Activated gamma-delta T cell treated with anti-CD3 and anti-CD28 coated beads, Interleukin-2, amount 50 U/mL, for 16 hours (primary cell): ENCODE results near the gene NPHP4.

Experiments
- DNase-seq: peaks from one replicate; pipeline ENCODE4 v3.0.0-alpha.2; 2020; ENCODE audit warnings: low read depth

Gene NPHP4

DNA sequence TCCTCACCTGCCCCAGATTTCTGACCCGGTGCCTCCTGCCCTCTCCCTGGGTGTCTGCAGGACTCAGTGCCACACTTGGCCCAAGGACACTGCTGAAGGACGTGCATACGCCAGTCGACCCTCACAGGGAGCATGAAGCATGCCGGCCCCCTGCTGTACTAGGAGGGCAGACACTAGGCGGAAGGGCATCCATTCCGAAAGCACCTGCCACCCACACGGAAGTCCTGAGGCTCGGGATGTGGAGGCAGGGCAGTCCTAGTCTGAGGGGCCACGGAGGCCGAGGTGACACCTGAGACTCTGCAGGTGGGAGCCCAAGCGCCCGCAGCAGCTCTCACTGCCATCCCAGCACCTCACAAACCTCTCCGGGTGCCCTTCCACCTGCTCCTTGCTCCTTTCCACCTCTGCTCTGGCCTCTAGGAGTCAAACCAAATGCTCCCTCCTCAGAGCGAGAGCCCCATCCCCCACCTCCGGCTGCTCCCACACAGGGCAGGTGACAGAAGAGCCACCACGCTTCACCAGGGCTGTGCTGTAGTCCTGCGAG is 2.4 kb downstream of the NPHP4 start:
- no peak for DNase-seq

- DNase-seq = no peak
These were observed 3.0 kb downstream of the NPHP4 start for GRCh38 chr1:5989286-5989605.

DNA sequence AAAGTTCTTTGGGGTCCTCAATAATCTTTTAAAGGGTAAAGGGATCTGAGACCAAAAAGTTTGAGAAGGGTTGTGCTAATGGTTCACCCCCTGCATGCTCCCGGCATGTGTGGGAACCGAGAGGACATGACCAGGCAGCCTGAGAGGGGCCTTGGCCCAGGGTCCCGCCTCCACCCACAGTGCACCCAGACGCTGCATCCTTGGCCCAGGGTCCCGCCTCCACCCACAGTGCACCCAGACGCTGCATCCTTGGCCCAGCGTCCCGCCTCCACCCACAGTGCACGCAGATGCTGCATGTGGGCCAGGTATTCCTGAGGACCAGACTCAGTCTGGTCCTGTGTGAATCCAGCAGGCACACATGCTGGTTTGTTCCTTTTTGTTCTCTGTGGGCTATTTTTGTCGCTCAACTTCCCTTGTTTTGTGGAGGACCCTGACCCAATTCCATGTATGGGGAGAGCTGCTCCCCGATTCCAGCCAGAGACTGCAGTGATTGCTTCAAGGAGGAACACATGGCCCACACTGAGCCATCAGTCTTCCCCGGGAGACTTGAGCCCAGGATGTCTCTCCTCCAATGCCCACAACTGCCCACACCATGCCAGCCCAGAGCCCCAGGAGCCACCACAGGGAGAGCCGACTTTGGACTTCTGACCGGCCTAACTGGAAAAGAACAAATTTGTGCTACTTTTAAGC is 3.5 kb downstream of the NPHP4 start:
- no peak for DNase-seq

- no peak for DNase-seq
These were observed 6.2 kb downstream of the NPHP4 start for GRCh38 chr1:5986018-5986417.

DNA sequence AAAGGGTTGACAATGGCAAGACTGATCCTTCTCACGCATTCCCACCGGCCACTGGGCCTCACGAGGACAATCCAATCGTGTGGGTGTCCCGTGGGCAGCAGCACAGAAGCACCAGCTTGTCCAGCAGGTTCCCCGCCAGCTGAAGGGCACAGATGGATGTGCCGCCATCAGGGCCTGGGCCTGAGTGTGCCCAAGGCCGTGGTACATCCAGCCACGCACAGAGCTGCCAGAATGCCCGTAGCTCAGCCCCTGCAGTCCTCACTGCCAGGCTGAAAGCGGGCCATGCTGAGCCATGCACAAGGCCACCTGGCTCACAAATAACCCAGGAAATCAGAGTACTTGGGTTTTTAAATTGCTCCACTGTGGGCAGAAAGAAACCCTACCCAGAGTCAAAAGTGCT is 7.0 kb downstream of the NPHP4 start:
- no peak for DNase-seq

DNA sequence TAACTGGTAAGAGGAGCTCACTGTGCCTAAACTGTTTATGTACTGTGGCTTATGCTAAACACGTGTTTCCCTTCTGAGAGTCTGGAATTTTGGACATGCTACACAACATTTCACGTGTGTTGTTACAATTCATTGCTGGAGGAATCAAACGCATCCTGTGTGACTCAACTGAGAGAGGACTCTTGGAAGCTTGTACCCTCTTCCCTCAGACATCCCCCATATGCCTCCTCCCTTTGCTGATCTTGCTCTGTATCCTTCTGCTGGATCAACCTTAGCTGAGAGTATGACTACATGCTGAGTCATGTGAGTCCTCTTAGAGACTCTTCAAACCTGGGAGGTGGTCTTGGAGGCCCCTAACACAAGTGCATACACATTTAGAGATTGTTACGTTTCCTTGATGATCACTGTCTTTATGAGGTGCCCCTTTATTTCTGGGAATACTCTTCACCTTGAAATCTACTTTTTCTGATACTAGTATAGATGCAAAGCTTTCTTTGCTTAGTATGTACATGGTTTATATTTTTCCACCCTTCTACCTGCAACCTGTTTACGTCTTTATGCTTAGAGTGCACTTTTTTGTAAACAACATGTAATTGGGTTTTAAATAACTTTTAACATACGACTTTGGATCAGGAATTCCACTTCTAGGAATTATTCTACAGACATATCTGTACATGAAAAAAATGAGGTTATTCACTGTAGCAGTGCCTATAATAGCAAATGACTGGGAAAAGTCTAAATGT is 8.7 kb downstream of the NPHP4 start:
- no peak for DNase-seq

- DNase-seq = no peak
These were observed 9.4 kb downstream of the NPHP4 start for GRCh38 chr1:5982868-5983267.

- DNase-seq = no peak
These were observed 9.9 kb downstream of the NPHP4 start for GRCh38 chr1:5982276-5982675.

GRCh38 chr1:5981009-5981380 is 11.2 kb downstream of the NPHP4 start:
- DNase-seq = no peak

DNA sequence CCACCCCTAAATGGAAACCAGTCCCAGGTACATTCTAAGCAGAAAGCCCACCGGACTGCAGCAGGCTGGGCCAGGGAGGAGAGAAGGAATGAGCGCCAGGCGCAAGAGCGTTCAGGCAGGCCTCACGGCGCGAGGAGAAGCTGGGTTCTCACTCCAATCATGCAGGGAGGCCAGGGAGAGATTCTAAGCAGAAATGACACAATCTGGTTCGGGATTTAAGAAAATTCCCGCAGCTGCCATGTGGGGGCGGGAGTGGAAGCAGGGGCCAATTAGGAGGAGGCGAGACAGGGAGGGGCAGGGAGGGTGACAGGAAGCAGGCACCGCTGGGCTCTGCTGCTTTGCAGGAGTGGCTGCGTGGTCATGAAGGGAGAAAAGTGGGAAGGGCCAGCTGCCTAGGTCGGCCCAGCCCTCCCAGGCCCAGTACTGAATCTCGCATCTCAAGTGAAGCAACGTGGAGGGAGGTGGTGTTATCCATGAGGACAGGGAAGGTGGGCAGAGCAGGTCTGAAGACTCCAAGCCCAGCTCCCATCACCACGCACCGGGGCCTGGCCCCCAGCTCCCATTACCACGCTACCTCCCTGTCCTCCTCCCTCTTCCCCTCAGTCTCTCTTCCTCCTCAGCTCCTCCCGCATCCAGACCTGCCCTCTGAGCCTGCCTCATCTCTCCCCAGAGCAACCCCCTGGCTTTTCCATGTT is 11.8 kb downstream of the NPHP4 start:
- DNase-seq = no peak

GRCh38 chr1:5979536-5980313 is 12.5 kb downstream of the NPHP4 start:
- DNase-seq = no peak

DNA sequence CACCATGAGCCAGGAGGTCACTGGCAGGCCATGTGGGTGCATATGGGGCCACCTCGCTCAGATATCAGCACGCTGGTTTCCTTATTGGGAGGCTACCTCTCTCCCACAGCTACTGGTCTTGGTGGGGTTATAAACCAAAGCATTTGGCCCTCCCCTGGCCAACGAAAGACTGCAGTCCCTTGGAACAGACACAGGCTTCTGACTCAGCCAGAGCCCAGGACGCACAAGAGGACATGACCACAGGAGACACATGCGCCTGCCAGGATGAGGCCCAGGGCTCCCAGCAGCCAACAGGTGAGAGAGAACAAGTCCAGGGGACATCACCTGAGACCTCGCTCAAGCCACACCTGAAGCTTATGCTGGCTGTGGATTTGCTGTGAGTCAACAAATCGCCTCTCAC is 13.8 kb downstream of the NPHP4 start:
- no peak for DNase-seq

- DNase-seq = no peak
These were observed 14.5 kb downstream of the NPHP4 start for GRCh38 chr1:5977494-5978444.

DNA sequence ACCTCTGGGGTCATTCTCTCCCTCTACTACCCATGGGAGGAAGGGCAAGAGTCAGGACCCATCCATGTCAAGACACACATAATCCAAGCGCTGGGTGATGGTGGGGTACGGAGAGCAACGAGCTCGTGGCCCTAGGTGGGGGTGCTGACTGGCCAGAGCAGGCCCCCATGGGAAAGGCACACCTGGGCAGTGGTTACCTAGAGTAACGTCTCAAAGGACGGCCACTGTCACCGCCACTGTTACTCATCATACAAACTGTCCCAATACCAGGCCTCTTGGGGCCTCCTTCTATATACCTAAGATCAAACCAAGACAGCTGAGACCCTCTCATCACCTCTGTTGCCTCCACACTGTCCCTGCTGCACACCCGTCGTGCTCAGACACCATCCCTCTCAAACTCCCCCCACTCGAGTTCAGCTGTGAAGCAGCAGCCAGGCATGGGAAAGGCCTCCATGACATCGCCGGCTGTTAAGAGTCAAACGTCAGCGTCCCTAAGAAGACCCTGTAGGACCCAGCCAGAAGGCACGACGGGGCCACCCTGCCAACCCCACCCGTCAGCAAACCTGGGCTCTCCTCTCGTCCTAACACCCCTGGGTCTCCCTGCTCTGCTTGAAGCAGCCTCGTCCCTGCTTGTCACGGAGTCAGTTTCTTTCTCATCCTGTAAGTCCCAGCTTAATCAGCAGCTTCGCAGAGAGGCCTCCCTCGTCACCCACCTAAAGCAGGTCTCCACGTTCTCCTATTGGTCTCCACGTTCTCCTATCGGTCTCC is 15.3 kb downstream of the NPHP4 start:
- no peak for DNase-seq

GRCh38 chr1:5976231-5976630 is 16.0 kb downstream of the NPHP4 start:
- no peak for DNase-seq

DNA sequence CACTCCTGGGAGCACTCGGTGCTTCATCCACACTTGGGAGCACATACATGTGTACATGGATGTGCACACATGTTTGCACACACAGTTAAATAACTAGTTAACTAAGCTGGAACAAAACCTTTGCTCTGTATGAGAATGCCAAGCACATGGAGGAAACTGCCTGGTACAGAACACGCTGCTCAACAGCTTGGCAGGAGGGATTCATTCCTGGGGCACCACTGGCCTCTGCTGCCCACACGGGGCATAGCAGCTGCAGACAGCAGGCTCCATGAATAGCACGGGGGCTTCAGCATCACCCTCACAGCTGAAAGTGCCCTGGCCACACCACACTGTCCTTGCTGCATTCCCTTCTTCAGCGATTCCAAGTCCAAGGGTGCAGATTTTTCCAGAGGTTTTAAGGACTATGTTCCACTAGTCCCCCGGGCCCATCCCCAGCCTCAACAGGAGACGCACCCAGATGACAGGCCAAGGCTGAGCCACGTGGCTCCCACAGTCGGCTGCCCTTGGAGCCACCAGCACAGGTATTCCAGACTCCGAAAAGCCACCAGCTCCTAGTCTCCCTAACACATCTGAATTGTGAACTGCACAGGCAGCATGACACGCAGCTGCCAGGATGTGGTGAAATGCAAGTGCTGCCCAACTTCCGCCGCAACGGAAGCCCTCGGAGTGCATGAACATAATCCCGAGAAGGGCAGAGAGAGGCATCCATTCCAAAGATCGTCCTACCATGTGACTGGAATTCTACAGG is 16.9 kb downstream of the NPHP4 start:
- DNase-seq = no peak

GRCh38 chr1:5974631-5975030 is 17.6 kb downstream of the NPHP4 start:
- DNase-seq = no peak

DNA sequence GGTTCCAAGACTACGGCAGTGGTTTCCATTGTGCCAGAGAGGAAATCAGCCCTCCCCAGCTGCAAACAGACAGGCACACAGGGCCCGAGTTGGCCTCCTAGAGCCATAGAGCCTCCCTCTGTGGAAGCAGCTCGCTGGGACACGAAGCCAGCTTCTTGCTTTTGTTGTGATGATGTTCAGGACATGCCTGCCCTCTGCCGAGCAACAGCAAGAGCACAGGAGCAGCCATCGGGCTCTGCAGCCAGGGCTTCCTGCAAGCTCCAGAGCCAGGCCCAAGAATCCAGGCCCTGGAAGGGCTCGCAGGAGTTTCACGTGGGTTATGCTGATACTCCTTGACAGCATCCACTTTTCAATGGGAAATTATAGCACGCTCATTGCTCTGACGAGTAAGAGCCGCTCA is 18.5 kb downstream of the NPHP4 start:
- no peak for DNase-seq

DNA sequence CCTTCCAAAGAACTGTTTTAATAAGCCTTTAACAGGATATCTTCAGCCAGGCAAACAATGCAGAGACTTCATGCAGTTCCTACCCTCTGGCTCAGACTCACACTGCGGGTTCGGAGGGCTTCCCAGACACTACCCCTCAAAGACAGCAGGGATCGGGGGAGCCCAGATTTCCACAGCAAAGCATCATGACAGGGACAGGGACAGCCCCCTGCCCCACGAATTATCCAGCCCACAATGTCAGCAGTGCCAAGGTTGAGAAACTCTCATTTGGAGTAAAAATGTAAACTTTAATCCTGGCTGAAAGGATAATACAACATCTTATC is 20.1 kb downstream of the NPHP4 start:
- DNase-seq = no peak
